ENCODE data around the gene TMPRSS3.

- TF ChIP-seq POLR2A (IDR thresholded peaks at IDR 0.05) (no peak), POLR2AphosphoS5 (IDR thresholded peaks at IDR 0.05) (no peak), CTCF (IDR thresholded peaks at IDR 0.05) (no peak), EP300 (IDR thresholded peaks at IDR 0.05; ENCODE audit: low read depth) (no peak)
Measured at GRCh38 chr21:42395302-42395701, 550 bp downstream of the TMPRSS3 start.
